ENCODE results near the gene RPTN. TPM values are rescaled to one million over a fixed set of nuclear protein-coding genes. Genes with fewer than 3 reads are reported as not detected.
A peak's percentile ranks its signal among the peaks of the same experiment; 100 is the strongest.

The RPTN gene
- total and polyA plus RNA-seq, 3 experiments from 2014 or later: not detected

DNA sequence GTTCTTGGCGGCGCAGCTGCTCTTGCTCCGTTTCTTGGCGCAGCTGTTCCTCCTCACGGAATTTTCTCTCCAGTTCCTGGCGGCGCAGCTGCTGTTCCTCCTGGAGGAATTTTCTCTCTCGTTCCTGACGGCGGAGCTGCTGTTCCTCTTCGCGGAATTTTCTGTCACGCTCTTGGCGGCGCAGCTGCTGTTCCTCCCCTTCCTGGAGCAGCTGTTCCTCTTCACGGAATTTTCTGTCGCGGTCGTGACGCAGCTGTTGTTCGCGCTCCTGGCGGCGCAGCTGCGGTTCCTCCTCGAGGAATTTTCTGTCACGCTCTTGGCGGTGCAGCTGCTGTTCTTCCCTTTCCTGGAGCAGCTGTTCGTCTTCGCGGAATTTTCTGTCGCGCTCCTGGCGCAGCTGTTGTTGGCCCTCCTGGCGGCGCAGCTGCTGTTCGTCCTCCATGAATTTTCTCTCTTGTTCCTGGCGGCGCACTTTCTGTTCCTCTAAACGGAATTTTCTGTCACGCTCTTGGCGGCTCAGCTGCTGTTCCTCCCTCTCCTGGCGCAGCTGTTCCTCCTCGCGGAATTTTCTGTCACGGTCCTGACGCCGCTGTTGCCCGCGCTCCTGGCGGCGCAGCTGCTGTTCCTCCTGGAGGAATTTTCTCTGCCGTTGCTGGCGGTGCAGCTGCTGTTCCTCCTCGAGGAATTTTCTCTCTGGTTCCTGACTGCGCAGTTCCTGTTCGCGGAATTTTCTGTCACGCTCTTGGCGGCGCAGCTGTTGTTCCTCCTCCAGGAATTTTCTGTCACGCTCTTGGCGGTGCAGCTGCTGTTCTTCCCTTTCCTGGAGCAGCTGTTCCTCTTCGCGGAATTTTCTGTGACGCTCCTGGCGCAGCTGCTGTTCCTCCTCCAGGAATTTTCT, 50.8 kb downstream of the RPTN start:
- ChIA-PET POLR2A (no interaction called here), CTCF (no interaction called here)
- Mint-ChIP-seq H3K4me3 (peak overlapping the region in 1 of 7 donors; percentile 66), H3K27ac (no peak overlapping the region), H3K9me3 (peaks cover 0 to 6% (median 3%) of the 10 kb centered on the region in 5 donors), H3K36me3 (no peaks in the 10 kb centered on the region), H3K4me1 (peaks cover 3 to 8% (median 4%) of the 10 kb centered on the region in 3 donors), H3K27me3 (peaks cover 19 to 22% of the 10 kb centered on the region in 2 donors)
- Histone ChIP-seq H3K4me1 (ENCODE audit: insufficient read depth, low read length) (peaks cover 21% of the 10 kb centered on the region), H3K27ac (ENCODE audit: low read depth, low read length) (no peak overlapping the region), H3K36me3 (ENCODE audit: insufficient read depth, low read length) (no peaks in the 10 kb centered on the region), H3K27me3 (ENCODE audit: insufficient read depth, low read length, poor library complexity, severe bottlenecking) (peaks cover 50% of the 10 kb centered on the region), H3K9me3 (ENCODE audit: low read length) (no peaks in the 10 kb centered on the region), H3K4me3 (ENCODE audit: low read length) (no peak overlapping the region)
- no peak for DNase-seq

DNA sequence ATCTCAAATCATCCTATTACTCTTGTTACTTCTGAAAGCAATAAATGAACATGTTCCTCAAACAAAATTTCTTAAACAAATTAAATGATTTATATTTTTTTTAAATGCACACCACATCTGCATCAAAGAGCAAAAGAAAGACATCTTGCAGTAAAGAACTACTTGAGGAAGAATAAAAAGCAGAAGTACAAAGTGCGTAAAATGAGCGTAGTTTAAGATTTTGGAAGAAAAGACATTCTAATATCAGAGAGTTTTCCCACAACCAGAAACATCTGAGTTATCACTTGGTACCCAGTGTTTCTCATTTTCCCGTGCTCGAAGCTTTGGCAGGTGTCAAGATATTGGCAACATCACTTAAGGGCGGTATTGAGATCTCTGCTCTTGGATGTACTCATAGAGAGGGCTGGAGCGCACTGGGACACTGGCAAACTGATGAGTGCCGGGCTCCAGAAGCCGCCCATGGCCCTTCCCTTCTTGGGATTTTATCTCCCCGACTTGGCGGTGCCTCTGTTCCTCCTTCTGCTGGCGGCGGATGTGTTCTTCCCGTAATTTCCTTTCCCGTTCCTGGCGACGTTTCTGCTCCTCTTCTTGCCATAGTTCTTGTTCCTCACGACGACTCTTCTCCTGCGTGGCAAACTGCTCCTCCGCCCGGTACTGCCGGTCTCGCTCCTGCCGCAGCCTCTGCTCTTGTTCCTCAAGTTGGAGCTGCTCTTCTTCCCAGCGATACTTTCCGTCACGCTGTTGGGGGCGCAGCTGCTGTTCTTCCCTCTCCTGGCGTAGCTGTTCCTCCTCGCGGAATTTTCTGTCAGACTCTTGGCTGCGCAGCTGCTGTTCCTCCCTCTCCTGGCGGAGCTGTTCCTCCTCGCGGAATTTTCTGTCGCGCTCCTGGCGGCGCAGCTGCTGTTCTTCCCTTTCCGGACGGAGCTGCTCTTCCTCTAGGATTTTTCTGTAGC, 51.7 kb downstream of the RPTN start:
- peaks cover 15% of the 10 kb centered on the region for H3K4me1 ChIP-seq (ENCODE audit: insufficient read depth, low read length)
- Mint-ChIP-seq H3K27ac (no peak overlapping the region), H3K27me3 (peaks cover 22 to 24% of the 10 kb centered on the region in 2 donors), H3K4me3 (peak overlapping the region in 3 of 7 donors; percentile 29 to 60 (median 59)), H3K9me3 (peaks cover 0 to 6% (median 3%) of the 10 kb centered on the region in 5 donors), H3K36me3 (no peaks in the 10 kb centered on the region), H3K4me1 (peaks cover 3 to 8% (median 4%) of the 10 kb centered on the region in 3 donors)
- H3K27me3 ChIP-seq (ENCODE audit: insufficient read depth, low read length, poor library complexity, severe bottlenecking): peaks cover 42% of the 10 kb centered on the region
- DNase-seq: no peak
- CTCF ChIA-PET: no interaction called here
- H3K4me3 ChIP-seq (ENCODE audit: low read length): no peak overlapping the region
- no peaks in the 10 kb centered on the region for H3K36me3 ChIP-seq (ENCODE audit: insufficient read depth, low read length)
- POLR2A ChIA-PET: no interaction called here
- no peaks in the 10 kb centered on the region for H3K9me3 ChIP-seq (ENCODE audit: low read length)
- no peak overlapping the region for H3K27ac ChIP-seq (ENCODE audit: low read depth, low read length)

DNA sequence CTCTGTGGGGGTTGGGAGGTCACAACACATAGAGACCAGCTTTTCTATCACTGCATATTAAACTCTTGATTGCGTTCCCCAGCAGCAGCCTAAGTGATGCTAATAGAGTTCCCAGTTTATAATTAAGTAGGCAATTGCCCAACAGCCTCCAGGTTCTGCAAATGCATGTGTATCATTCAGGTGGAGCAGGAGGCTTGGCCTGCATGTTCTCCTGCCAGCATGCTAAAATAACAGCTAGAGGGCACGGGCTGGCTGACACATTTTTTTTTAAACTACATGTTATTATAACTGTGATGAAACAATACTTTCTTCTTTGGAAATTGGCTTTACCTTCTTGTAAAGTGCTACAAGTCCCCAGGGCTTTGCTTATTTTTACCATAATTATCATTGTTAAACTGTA, 54.2 kb downstream of the RPTN start:
- Mint-ChIP-seq H3K9me3 (peaks cover 0 to 6% (median 3%) of the 10 kb centered on the region in 5 donors), H3K4me3 (no peak overlapping the region), H3K36me3 (no peaks in the 10 kb centered on the region), H3K27me3 (peaks cover 27 to 46% of the 10 kb centered on the region in 2 donors), H3K4me1 (peaks cover 3 to 8% (median 4%) of the 10 kb centered on the region in 3 donors), H3K27ac (no peak overlapping the region)
- Histone ChIP-seq H3K9me3 (ENCODE audit: low read length) (no peaks in the 10 kb centered on the region), H3K27ac (ENCODE audit: low read depth, low read length) (no peak overlapping the region), H3K27me3 (ENCODE audit: insufficient read depth, low read length, poor library complexity, severe bottlenecking) (peaks cover 36% of the 10 kb centered on the region), H3K36me3 (ENCODE audit: insufficient read depth, low read length) (no peaks in the 10 kb centered on the region), H3K4me3 (ENCODE audit: low read length) (no peak overlapping the region), H3K4me1 (ENCODE audit: insufficient read depth, low read length) (peaks cover 10% of the 10 kb centered on the region)
- DNase-seq: no peak
- ChIA-PET CTCF (no interaction called here), POLR2A (no interaction called here)

Other genes with a start within 250 kb of the RPTN start
- gene THEM4, start 249.7 kb downstream of the RPTN start, total RNA-seq: 10 to 100 TPM; 31.4 to 31.7 TPM
- gene THEM4, start 249.7 kb downstream of the RPTN start, polyA plus RNA-seq: 77.0 TPM
- 100 to 1,000 TPM; 263 to 279 TPM for gene S100A10, start 165.4 kb downstream of the RPTN start, total RNA-seq
- 1,167 TPM for gene S100A10, start 165.4 kb downstream of the RPTN start, polyA plus RNA-seq
- 100 to 1,000 TPM; 257 to 262 TPM for gene S100A11, start 122.2 kb downstream of the RPTN start, total RNA-seq
- gene S100A11, start 122.2 kb downstream of the RPTN start, polyA plus RNA-seq: 554 TPM
- gene TCHHL1, start 70.2 kb downstream of the RPTN start, total RNA-seq: not detected
- gene TCHHL1, start 70.2 kb downstream of the RPTN start, polyA plus RNA-seq: not detected
- gene TCHH, start 43.8 kb downstream of the RPTN start, total RNA-seq: under 1 TPM; 0.09 to 0.11 TPM
- not detected for gene TCHH, start 43.8 kb downstream of the RPTN start, polyA plus RNA-seq
- gene HRNR, start 65.0 kb upstream of the RPTN start, total RNA-seq: not detected
- gene HRNR, start 65.0 kb upstream of the RPTN start, polyA plus RNA-seq: not detected
- gene FLG, start 166.0 kb upstream of the RPTN start, total RNA-seq: not detected
- not detected for gene FLG, start 166.0 kb upstream of the RPTN start, polyA plus RNA-seq
- gene FLG2, start 200.8 kb upstream of the RPTN start, total RNA-seq: not detected
- gene FLG2, start 200.8 kb upstream of the RPTN start, polyA plus RNA-seq: not detected